GM21786 (cell line): ENCODE measurements around the gene IRX5.

Source experiments
- ATAC-seq: cut with Tn5 transposase; IDR thresholded peaks from one replicate; pipeline ENCODE4 v1.9.1; 2021; ENCODE audit not compliant: unreplicated experiment

The IRX5 gene

GRCh38 chr16:54929090-54930004 is 1.3 kb upstream of the IRX5 start:
- ATAC-seq, result peak; percentile 91

- ATAC-seq, result no peak
Measured at GRCh38 chr16:54930869-54931119, 129 bp downstream of the IRX5 start.

- ATAC-seq, result no peak
Measured at GRCh38 chr16:54931120-54932014, 702 bp downstream of the IRX5 start.

- no peak for ATAC-seq
Measured at GRCh38 chr16:54932021-54932660, 1.5 kb downstream of the IRX5 start.

GRCh38 chr16:54932737-54933254 is 2.1 kb downstream of the IRX5 start:
- ATAC-seq, result no peak

GRCh38 chr16:54933281-54934011 is 2.8 kb downstream of the IRX5 start:
- ATAC-seq, result no peak

GRCh38 chr16:54934481-54935265 is 4.0 kb downstream of the IRX5 start:
- ATAC-seq, result no peak

GRCh38 chr16:54935266-54935968 is 4.8 kb downstream of the IRX5 start:
- ATAC-seq, result no peak

GRCh38 chr16:54936201-54936978 is 5.7 kb downstream of the IRX5 start:
- no peak for ATAC-seq

GRCh38 chr16:54936979-54937670 is 6.5 kb downstream of the IRX5 start:
- no peak for ATAC-seq

- ATAC-seq, result no peak
Measured at GRCh38 chr16:54937671-54938211, 7.1 kb downstream of the IRX5 start.

- ATAC-seq, result no peak
Measured at GRCh38 chr16:54938212-54939028, 7.8 kb downstream of the IRX5 start.

- ATAC-seq, result no peak
Measured at GRCh38 chr16:54939029-54939346, 8.3 kb downstream of the IRX5 start.

GRCh38 chr16:54939510-54940278 is 9.0 kb downstream of the IRX5 start:
- no peak for ATAC-seq

GRCh38 chr16:54940279-54940604 is 9.6 kb downstream of the IRX5 start:
- ATAC-seq, result no peak

- no peak for ATAC-seq
Measured at GRCh38 chr16:54942353-54942943, 11.8 kb downstream of the IRX5 start.
